ENCODE measurements around the gene WDR7. TPM values are rescaled to one million over a fixed set of nuclear protein-coding genes. Genes with fewer than 3 reads are reported as not detected.

WDR7 gene
- total and polyA plus RNA-seq, 2 of the 4 experiments (the other 2 are of a cell fraction), result 3.7 to 23.3 TPM

DNA sequence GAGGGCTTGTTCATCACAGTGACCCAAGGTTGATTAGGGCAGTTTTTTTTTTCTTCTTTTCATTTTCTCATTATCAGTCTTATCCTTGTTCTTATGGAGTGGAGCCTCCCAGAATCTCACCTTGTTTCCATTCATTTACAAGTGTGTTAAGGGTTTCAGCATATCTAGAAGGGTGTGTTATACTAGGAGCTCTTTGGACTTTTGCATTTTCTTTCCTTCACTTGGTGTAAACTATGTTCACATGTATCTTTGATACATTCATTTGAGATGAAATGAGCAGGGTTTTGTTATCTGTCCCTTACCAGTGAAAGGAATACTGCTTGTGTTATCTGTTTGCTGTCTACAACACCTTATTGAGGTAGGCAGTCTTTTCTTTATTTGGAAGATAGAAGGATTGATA lies 96.7 kb downstream of the WDR7 start:
- in situ Hi-C loops (cut with MboI; ENCODE audit: low sequenced_read_pairs) (loop anchor here (10.0 kb wide), 1 partner anchor 697 kb away; no protein-coding TSS in a partner anchor), dilution Hi-C loops (cut with HindIII; ENCODE audit: low sequenced_read_pairs, unreplicated experiment) (no loop called here), intact Hi-C loops (cut with micrococcal nuclease) (loop anchor here (1.0 to 10.0 kb wide), 3 partner anchors 467 to 814 kb away; no protein-coding TSS in a partner anchor)
- Histone ChIP-seq H3K4me3 (ENCODE audit: insufficient read depth, low read depth, low read length) (no peak overlapping the region), H3K18ac (ENCODE audit: low read depth, low read length) (no peak overlapping the region), H3K27ac (ENCODE audit: insufficient read depth, low read length) (no peak overlapping the region), H3K4me1 (ENCODE audit: control insufficient read depth, insufficient read depth, low read length) (no peaks in the 10 kb centered on the region), H3K9me1 (ENCODE audit: insufficient read depth, low read length) (0 out of 2 replicates have a peak, but pooled peaks cover 3% of the 10 kb centered on the region), H3K4ac (ENCODE audit: low read depth, low read length) (no peak overlapping the region), H3K79me1 (ENCODE audit: low read depth in 1 of 2, low read length in 2 of 2) (no peaks in the 10 kb centered on the region; a peak in 1 of 4 replicates), H3K23ac (ENCODE audit: low read depth, low read length) (no peak overlapping the region), H2BK5ac (ENCODE audit: low read depth, low read length, poor library complexity, severe bottlenecking) (no peak overlapping the region), H3K27me3 (ENCODE audit: control insufficient read depth, insufficient read depth, low read length) (no peaks in the 10 kb centered on the region), H3K14ac (replicated peaks; ENCODE audit: low read depth, low read length) (no peak overlapping the region), H3K56ac (ENCODE audit: extremely low read depth, insufficient read depth, low read length) (no peak overlapping the region), H2BK120ac (ENCODE audit: low read depth, low read length) (no peak overlapping the region), H4K5ac (ENCODE audit: low read depth, low read length) (no peak overlapping the region), H2BK15ac (ENCODE audit: low read depth, low read length) (no peak overlapping the region), H3K9me3 (ENCODE audit: control insufficient read depth, insufficient read depth, low read length) (no peaks in the 10 kb centered on the region), H4K91ac (ENCODE audit: insufficient read depth, low read depth, low read length) (no peak overlapping the region), H3K4me2 (ENCODE audit: low read depth, low read length) (no peak overlapping the region), H2AK9ac (replicated peaks; ENCODE audit: low read depth, low read length, poor library complexity) (no peak overlapping the region), H2AFZ (replicated peaks; ENCODE audit: low read length, poor library complexity) (no peak overlapping the region), H4K8ac (ENCODE audit: low read depth in 2 of 2, low read length in 2 of 2) (no peak overlapping the region), H4K20me1 (ENCODE audit: insufficient read depth, low read length) (no peaks in the 10 kb centered on the region), H2BK20ac (ENCODE audit: low read depth, low read length) (no peak overlapping the region), H2AK5ac (ENCODE audit: low read depth, low read length) (no peak overlapping the region), H3K36me3 (ENCODE audit: control insufficient read depth, insufficient read depth, low read length) (no peaks in the 10 kb centered on the region), H3K9ac (ENCODE audit: low read depth, low read length) (no peak overlapping the region)
- TF ChIP-seq RFX5 (IDR thresholded peaks at IDR 0.05; ENCODE audit: low read depth, low read length), result no peak
- no peak for TF ChIP-seq SMC3 (IDR thresholded peaks at IDR 0.05; ENCODE audit: low read depth, low read length)
- TF ChIP-seq, protein P1, sequence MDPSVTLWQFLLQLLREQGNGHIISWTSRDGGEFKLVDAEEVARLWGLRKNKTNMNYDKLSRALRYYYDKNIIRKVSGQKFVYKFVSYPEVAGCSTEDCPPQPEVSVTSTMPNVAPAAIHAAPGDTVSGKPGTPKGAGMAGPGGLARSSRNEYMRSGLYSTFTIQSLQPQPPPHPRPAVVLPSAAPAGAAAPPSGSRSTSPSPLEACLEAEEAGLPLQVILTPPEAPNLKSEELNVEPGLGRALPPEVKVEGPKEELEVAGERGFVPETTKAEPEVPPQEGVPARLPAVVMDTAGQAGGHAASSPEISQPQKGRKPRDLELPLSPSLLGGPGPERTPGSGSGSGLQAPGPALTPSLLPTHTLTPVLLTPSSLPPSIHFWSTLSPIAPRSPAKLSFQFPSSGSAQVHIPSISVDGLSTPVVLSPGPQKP (IDR thresholded peaks at IDR 0.05; ENCODE audit: borderline replicate concordance, low read depth, low read length), result no peak
- TF ChIP-seq FOS (IDR thresholded peaks at IDR 0.05; ENCODE audit: low read depth, low read length), result no peak
- TF ChIP-seq, protein P2, sequence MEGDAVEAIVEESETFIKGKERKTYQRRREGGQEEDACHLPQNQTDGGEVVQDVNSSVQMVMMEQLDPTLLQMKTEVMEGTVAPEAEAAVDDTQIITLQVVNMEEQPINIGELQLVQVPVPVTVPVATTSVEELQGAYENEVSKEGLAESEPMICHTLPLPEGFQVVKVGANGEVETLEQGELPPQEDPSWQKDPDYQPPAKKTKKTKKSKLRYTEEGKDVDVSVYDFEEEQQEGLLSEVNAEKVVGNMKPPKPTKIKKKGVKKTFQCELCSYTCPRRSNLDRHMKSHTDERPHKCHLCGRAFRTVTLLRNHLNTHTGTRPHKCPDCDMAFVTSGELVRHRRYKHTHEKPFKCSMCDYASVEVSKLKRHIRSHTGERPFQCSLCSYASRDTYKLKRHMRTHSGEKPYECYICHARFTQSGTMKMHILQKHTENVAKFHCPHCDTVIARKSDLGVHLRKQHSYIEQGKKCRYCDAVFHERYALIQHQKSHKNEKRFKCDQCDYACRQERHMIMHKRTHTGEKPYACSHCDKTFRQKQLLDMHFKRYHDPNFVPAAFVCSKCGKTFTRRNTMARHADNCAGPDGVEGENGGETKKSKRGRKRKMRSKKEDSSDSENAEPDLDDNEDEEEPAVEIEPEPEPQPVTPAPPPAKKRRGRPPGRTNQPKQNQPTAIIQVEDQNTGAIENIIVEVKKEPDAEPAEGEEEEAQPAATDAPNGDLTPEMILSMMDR (conservative IDR thresholded peaks at IDR 0.05; ENCODE audit: low read depth, low read length), result no peak
- TF ChIP-seq BHLHE40 (IDR thresholded peaks at IDR 0.05; ENCODE audit: low read depth, low read length), result no peak
- no peak for TF ChIP-seq MXI1 (IDR thresholded peaks at IDR 0.05; ENCODE audit: borderline replicate concordance, low read depth, low read length)
- no peak for TF ChIP-seq RAD21 (IDR thresholded peaks at IDR 0.05; ENCODE audit: low read length)
- TF ChIP-seq, protein P3, sequence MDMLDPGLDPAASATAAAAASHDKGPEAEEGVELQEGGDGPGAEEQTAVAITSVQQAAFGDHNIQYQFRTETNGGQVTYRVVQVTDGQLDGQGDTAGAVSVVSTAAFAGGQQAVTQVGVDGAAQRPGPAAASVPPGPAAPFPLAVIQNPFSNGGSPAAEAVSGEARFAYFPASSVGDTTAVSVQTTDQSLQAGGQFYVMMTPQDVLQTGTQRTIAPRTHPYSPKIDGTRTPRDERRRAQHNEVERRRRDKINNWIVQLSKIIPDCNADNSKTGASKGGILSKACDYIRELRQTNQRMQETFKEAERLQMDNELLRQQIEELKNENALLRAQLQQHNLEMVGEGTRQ (IDR thresholded peaks at IDR 0.05; ENCODE audit: low read depth, low read length), result no peak
- TF ChIP-seq MAFK (IDR thresholded peaks at IDR 0.05; ENCODE audit: low read depth, low read length), result no peak
- no peak for TF ChIP-seq CHD1 (IDR thresholded peaks at IDR 0.05; ENCODE audit: low read depth, low read length)
- TF ChIP-seq RCOR1 (IDR thresholded peaks at IDR 0.05; ENCODE audit: insufficient replicate concordance, low read length), result no peak
- TF ChIP-seq POLR2A (IDR thresholded peaks at IDR 0.05; ENCODE audit: low read depth, low read length), result no peak
- no peak for TF ChIP-seq CEBPB (IDR thresholded peaks at IDR 0.05; ENCODE audit: low read depth, low read length)
- DNase-seq, result no peak
- ATAC-seq (ENCODE audit: low read depth), result no peak
- BruUV-seq (replicated peaks), result no TSS peak
- ChIA-PET CTCF (interaction anchor here (0.8 kb wide), 1 partner anchor 27 kb away, joined by 3 read pairs; no protein-coding TSS in a partner anchor), POLR2A (ENCODE audit: unreplicated experiment) (no interaction called here)
